Osteocyte (in vitro differentiated cells): ENCODE data around the gene WIPF2. TPM values are rescaled to one million over a fixed set of nuclear protein-coding genes. Genes with fewer than 3 reads are reported as not detected.
"Not testable (repeated sequence)": the region's sequence is repeated elsewhere in the genome, so short reads cannot be mapped to it uniquely, and the experiment has no call there.

Experiments used
- DNase-seq: peaks from one replicate; pipeline ENCODE4 v3.0.0; 2021; ENCODE audit warnings: mixed read lengths; ENCODE audit not compliant: unreplicated experiment; ENCODE audit errors: extremely low spot score
- H3K27ac Mint-ChIP-seq: one replicate; pipeline ENCODE4 v1.8.0; 2021; ENCODE audit warnings: mild to moderate bottlenecking, mixed read lengths; ENCODE audit not compliant: unreplicated experiment
- H3K27me3 Mint-ChIP-seq: one replicate; pipeline ENCODE4 v1.8.0; 2021; ENCODE audit warnings: mixed read lengths; ENCODE audit not compliant: unreplicated experiment
- H3K36me3 Mint-ChIP-seq: one replicate; pipeline ENCODE4 v1.8.0; 2021; ENCODE audit warnings: mixed read lengths; ENCODE audit not compliant: unreplicated experiment
- H3K4me1 Mint-ChIP-seq: one replicate; pipeline ENCODE4 v1.8.0; 2021; ENCODE audit warnings: mixed read lengths; ENCODE audit not compliant: unreplicated experiment
- H3K4me3 Mint-ChIP-seq: one replicate; pipeline ENCODE4 v1.8.0; 2021; ENCODE audit warnings: mild to moderate bottlenecking, moderate library complexity, mixed read lengths; ENCODE audit not compliant: unreplicated experiment
- H3K9me3 Mint-ChIP-seq: one replicate; pipeline ENCODE4 v1.8.0; 2021; ENCODE audit warnings: mixed read lengths; ENCODE audit not compliant: unreplicated experiment
- CTCF ChIP-seq: fragments of 200-600 bp; sonication (generic); IDR thresholded peaks from 2 replicates; pipeline ENCODE4 v1.5.0; 2021; ENCODE audit warnings: antibody characterized with exemption, mild to moderate bottlenecking, moderate library complexity
- total RNA-seq: library from RNA; stranded (reverse); gene quantifications from 2 replicates; pipeline ENCODE4 v1.2.1, GENCODE V29; 2021

Gene WIPF2
- total RNA-seq, 1 donor from 2014 or later, result 28.3 TPM

GRCh38 chr17:40230670-40231069 is 11.6 kb downstream of the WIPF2 start:
- no peaks in the 10 kb centered on the region for H3K9me3 Mint-ChIP-seq
- no peak overlapping the region for H3K4me3 Mint-ChIP-seq
- H3K36me3 Mint-ChIP-seq, result peaks cover 15% of the 10 kb centered on the region
- H3K27ac Mint-ChIP-seq, result no peak overlapping the region
- H3K27me3 Mint-ChIP-seq, result no peaks in the 10 kb centered on the region
- H3K4me1 Mint-ChIP-seq, result peaks cover 4% of the 10 kb centered on the region
- DNase-seq, result no peak
- TF ChIP-seq CTCF, result no peak

DNA sequence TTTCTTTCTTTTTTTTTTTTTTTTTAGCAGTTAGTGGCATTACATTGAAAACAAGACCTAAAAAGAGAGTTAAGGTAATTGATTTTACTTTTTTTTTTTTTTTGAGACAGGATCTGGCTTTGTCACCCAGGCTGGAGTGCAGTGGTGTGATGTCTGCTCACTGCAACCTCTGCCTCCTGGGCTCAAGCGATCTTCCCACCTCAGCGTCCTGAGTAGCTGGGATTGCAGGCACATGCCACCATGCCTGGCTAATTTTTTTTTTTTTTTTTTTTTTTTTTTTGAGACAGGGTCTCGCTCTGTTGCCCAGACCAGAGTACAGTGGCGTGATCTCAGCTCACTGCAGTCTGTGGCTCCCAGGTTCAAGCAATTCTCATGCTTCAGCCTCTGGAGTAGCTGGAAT is 12.8 kb downstream of the WIPF2 start:
- not testable (repeated sequence) for DNase-seq, H3K9me3 Mint-ChIP-seq, H3K27ac Mint-ChIP-seq, H3K27me3 Mint-ChIP-seq, H3K4me1 Mint-ChIP-seq, H3K4me3 Mint-ChIP-seq
- peaks cover 17% of the 10 kb centered on the region for H3K36me3 Mint-ChIP-seq

- H3K36me3 Mint-ChIP-seq, result peaks cover 6% of the 10 kb centered on the region
- no peaks in the 10 kb centered on the region for H3K27me3 Mint-ChIP-seq
- no peak overlapping the region for H3K4me3 Mint-ChIP-seq
- H3K9me3 Mint-ChIP-seq, result no peaks in the 10 kb centered on the region
- no peak for DNase-seq
- no peak overlapping the region for H3K27ac Mint-ChIP-seq
- H3K4me1 Mint-ChIP-seq, result peaks cover 23% of the 10 kb centered on the region
- TF ChIP-seq CTCF, result no peak
Measured at GRCh38 chr17:40241252-40241834, 22.2 kb downstream of the WIPF2 start.

DNA sequence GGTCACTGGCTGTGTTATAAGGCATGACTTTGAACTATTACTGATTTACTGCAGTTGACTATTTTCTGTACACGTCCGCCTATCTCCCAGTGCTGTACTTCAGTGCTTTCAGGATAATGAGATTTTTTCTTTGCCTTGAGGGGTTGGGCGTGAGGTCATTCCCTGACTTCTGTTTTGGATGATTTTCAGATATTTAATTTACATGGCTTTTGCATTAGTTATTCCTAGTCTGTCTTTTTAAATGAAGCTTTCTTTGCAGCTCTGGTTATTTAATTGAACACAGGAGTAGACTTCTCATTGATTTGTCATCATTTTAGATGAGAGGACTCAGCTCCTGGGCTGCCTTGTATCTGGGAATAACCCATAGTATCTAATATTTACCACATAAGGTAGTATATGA is 23.7 kb downstream of the WIPF2 start:
- peaks cover 23% of the 10 kb centered on the region for H3K4me1 Mint-ChIP-seq
- peaks cover 1% of the 10 kb centered on the region for H3K36me3 Mint-ChIP-seq
- H3K27ac Mint-ChIP-seq, result peak overlapping the region; percentile 73
- TF ChIP-seq CTCF, result no peak
- no peak overlapping the region for H3K4me3 Mint-ChIP-seq
- H3K9me3 Mint-ChIP-seq, result no peaks in the 10 kb centered on the region
- no peak for DNase-seq
- no peaks in the 10 kb centered on the region for H3K27me3 Mint-ChIP-seq

DNA sequence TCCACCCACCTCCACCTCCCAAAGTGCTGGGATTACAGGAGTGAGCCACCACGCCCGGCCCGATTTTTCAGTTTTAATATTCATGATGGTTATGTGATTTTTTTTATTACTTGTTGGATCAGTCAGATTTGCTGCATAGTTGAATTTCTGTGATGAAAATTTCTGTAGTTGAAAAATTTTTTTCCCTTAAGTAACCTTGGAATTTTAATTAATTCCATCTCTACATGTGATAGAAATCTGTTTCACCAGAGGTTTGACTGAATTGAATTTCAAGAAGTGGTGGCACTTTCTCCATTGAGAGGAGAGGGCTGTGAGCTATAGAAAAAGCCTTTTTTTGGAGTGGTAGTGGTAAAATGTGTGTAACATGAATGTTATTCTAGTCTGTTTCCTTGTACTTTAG is 24.7 kb downstream of the WIPF2 start:
- DNase-seq, result no peak
- H3K4me1 Mint-ChIP-seq, result peaks cover 27% of the 10 kb centered on the region
- peaks cover 1% of the 10 kb centered on the region for H3K36me3 Mint-ChIP-seq
- no peaks in the 10 kb centered on the region for H3K9me3 Mint-ChIP-seq
- no peak for TF ChIP-seq CTCF
- peak overlapping the region; percentile 73 for H3K27ac Mint-ChIP-seq
- no peaks in the 10 kb centered on the region for H3K27me3 Mint-ChIP-seq
- H3K4me3 Mint-ChIP-seq, result no peak overlapping the region

DNA sequence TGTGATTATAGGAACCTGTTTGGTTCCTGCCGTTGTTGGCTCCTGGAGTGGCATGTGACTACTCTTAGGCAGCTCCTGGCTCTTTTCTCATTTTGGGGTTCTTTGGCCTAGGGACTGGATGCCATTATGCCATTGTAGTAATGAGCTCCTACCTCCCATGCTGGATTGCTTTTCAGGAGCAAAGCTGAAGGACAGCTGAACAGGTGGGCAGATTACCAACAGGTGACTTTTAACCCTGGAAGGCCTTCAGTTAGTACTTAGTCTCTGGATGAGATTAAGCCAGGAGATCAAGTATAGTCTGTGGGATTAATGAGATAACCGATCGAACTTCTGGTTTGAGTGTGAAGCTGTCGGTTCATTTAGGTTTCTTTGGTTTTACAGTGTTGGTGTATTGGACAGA is 25.2 kb downstream of the WIPF2 start:
- H3K9me3 Mint-ChIP-seq, result no peaks in the 10 kb centered on the region
- peak overlapping the region; percentile 73 for H3K27ac Mint-ChIP-seq
- H3K36me3 Mint-ChIP-seq, result peaks cover 1% of the 10 kb centered on the region
- no peak for TF ChIP-seq CTCF
- H3K4me3 Mint-ChIP-seq, result no peak overlapping the region
- no peak for DNase-seq
- H3K27me3 Mint-ChIP-seq, result no peaks in the 10 kb centered on the region
- peaks cover 32% of the 10 kb centered on the region for H3K4me1 Mint-ChIP-seq
